ENCODE data around the gene NAPB. TPM values are rescaled to one million over a fixed set of nuclear protein-coding genes. Genes with fewer than 3 reads are reported as not detected.
A peak's percentile ranks its signal among the peaks of the same experiment; 100 is the strongest.

Gene NAPB
- total and polyA plus RNA-seq, 2 of the 8 experiments (the other 6 are each of a cell fraction or from before 2014, with no cell fraction given), result 6.2 to 12.3 TPM

GRCh38 chr20:23442436-23442835 lies 21.1 kb upstream of the NAPB start:
- Histone ChIP-seq H3K4me2 (ENCODE audit: insufficient read depth in 1 of 2, low read depth in 2 of 2, low read length in 2 of 2) (no peak overlapping the region), H2AFZ (ENCODE audit: low read length) (no peak overlapping the region), H2BK120ac (replicated peaks; ENCODE audit: low read depth, low read length) (no peak overlapping the region), H3K9ac (replicated peaks in 1 of 4; ENCODE audit: extremely low read depth in 1 of 4, low read depth in 3 of 4, low read length in 3 of 4) (no peak overlapping the region), H3K14ac (ENCODE audit: insufficient read length) (no peak overlapping the region), H3K4me3 (ENCODE audit: extremely low read depth in 1 of 4, insufficient read depth in 2 of 4, low read depth in 3 of 4, low read length in 4 of 4) (no peak overlapping the region), H3K4ac (replicated peaks; ENCODE audit: insufficient read length, low read depth, low read length) (no peak overlapping the region), H2BK5ac (ENCODE audit: low read depth, low read length) (peak overlapping the region; percentile 86; the same call in 1 of the 2 replicates), H3K56ac (replicated peaks; ENCODE audit: insufficient read length, low read depth, low read length) (no peak overlapping the region), H3K79me2 (ENCODE audit: control insufficient read depth in 1 of 2, insufficient read depth in 2 of 2, low read length in 2 of 2) (no peaks in the 10 kb centered on the region), H3K23ac (ENCODE audit: insufficient read length) (no peak overlapping the region), H3K9me3 (ENCODE audit: insufficient read depth in 2 of 2, low read depth in 1 of 2, low read length in 1 of 2) (no peaks in the 10 kb centered on the region), H3K18ac (ENCODE audit: extremely low read depth, low read length) (no peak overlapping the region), H2BK20ac (ENCODE audit: low read length) (peak overlapping the region; percentile 97; the same call in 1 of the 2 replicates), H2AK5ac (ENCODE audit: low read depth, low read length) (no peak overlapping the region; the same call in 1 of the 2 replicates), H3K27ac (ENCODE audit: low read depth, low read length) (no peak overlapping the region), H3K79me1 (ENCODE audit: low read depth, low read length) (no peaks in the 10 kb centered on the region), H4K20me1 (replicated peaks in 1 of 2; ENCODE audit: control insufficient read depth in 1 of 2, insufficient read depth in 2 of 2, low read length in 2 of 2) (no peaks in the 10 kb centered on the region), H4K91ac (replicated peaks; ENCODE audit: insufficient read length, low read length) (peak overlapping the region; percentile 45), H2BK15ac (ENCODE audit: low read length) (no peak overlapping the region), H3K4me1 (replicated peaks in 1 of 4; ENCODE audit: control insufficient read depth in 3 of 4, insufficient read depth in 4 of 4, low read length in 3 of 4) (no peaks in the 10 kb centered on the region; a peak in 1 of 7 replicates), H3K27me3 (replicated peaks in 1 of 4; ENCODE audit: control insufficient read depth in 3 of 4, extremely low read depth in 1 of 4, insufficient read depth in 3 of 4, low read length in 3 of 4) (no peaks in the 10 kb centered on the region), H4K5ac (ENCODE audit: insufficient read length, low read depth, low read length) (no peak overlapping the region), H3K23me2 (ENCODE audit: low read depth, low read length) (peaks cover 2% of the 10 kb centered on the region; the same call in 1 of the 2 replicates), H3K36me3 (ENCODE audit: control insufficient read depth in 2 of 4, insufficient read depth in 4 of 4, low read length in 3 of 4) (no peaks in the 10 kb centered on the region), H2BK12ac (ENCODE audit: low read depth, low read length) (peak overlapping the region; percentile 92; the same call in 1 of the 2 replicates), H4K8ac (ENCODE audit: extremely low read depth, insufficient read depth, low read length) (no peak overlapping the region)
- DNase-seq (ENCODE audit: low read depth in 1 of 2, low spot score in 2 of 2) (no peak), FAIRE-seq (no peak)
- WGBS, 2 experiments (ENCODE audit: extremely low coverage in 1 of 2, insufficient coverage in 1 of 2, insufficient read length in 1 of 2, insufficient replicate concordance in 2 of 2, low coverage in 1 of 2, low lambda C conversion rate in 2 of 2, missing lambda C conversion rate in 1 of 2), result 87% methylated on average over 5 of the region's 5 CpGs; no CpG with 5 or more reads in 1 of the 2 experiments
- ChIA-PET CTCF (ENCODE audit: partially characterized antibody) (interaction anchor here (0.6 to 18.9 kb wide), 36 partner anchors 9 to 930 kb away, joined by 3 to 328 read pairs (median 4); partner anchors contain the start of genes CST11, CST3, CST9 and CST9L), POLR2A (ENCODE audit: partially characterized antibody) (interaction anchor here (1.5 to 1.8 kb wide), 2 partner anchors 20 to 38 kb away, joined by 3 to 4 read pairs; no protein-coding TSS in a partner anchor)
- TF ChIP-seq SP2 (IDR thresholded peaks at IDR 0.05; ENCODE audit: low read length) (no peak), USF2 (IDR thresholded peaks at IDR 0.05; ENCODE audit: low read length) (no peak), MAFK (IDR thresholded peaks at IDR 0.05; ENCODE audit: low read depth, low read length) (no peak), CTCF (IDR thresholded peaks at IDR 0.05; ENCODE audit: control extremely low read depth in 1 of 3, insufficient read depth in 1 of 3, low read depth in 1 of 3, low read length in 3 of 3) (no peak), JUN (IDR thresholded peaks at IDR 0.05; ENCODE audit: low read depth, low read length) (no peak), NANOG (IDR thresholded peaks at IDR 0.05; ENCODE audit: insufficient read depth, low read depth, low read length, poor library complexity, severe bottlenecking) (no peak), SIX5 (IDR thresholded peaks at IDR 0.05; ENCODE audit: low read depth, low read length) (no peak), GABPA (IDR thresholded peaks at IDR 0.05; ENCODE audit: borderline replicate concordance, insufficient read depth, low read length) (no peak), ATF3 (IDR thresholded peaks at IDR 0.05; ENCODE audit: insufficient read depth, low read depth, low read length) (no peak)
